GM21528 (cell line): ENCODE measurements around the gene SLC44A5.
"Not testable (repeated sequence)": the region's sequence is repeated elsewhere in the genome, so short reads cannot be mapped to it uniquely, and the experiment has no call there.

Experiments
- ATAC-seq: cut with Tn5 transposase; IDR thresholded peaks from one replicate; pipeline ENCODE4 v1.9.1; 2021; ENCODE audit warnings: mild to moderate bottlenecking, moderate library complexity; ENCODE audit not compliant: unreplicated experiment, low FRiP score

SLC44A5 gene

DNA sequence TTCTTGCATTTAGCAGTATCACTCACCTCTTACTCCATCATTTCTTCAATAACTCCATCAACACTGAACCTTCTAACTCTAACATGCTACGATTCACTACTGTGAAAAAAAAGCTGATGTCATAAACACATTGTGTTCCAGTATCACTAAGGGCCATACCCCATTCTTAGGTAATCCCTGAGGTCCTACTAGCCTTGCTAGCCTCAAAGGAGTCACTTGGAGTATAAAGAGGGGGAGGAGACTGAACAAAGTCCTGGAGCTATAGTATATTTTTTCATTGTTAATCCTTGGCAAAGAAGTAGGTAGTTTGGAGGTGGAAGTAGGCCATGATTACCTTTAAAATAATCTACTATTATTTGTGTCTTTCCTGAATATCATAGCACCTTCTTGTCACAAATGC is at the start of gene SLC44A5:
Gene SLC44A5 (minus strand): TSS at position 101 of the 400 bp plus-strand sequence. CDS start 69,667 bp downstream, outside the sequence.
- no peak for ATAC-seq

DNA sequence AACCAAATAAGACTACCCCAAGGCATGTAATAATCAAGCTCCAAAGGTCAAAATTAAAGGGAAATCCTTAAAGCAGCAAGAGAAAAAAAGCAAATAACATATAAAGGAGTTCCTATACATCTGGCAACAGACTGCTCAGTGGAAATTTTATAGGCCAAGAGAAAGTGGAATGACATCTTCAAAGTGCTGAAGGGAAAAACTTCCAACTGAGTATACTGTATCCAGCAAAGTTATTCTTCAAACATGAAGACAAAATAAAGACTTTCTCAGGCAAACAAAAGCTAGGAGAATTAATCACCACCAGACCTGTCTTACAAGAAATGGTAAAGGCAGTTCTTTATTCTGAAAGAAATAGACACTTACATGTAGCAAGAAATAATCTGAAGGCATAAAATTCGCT is 45.0 kb upstream of the SLC44A5 start:
- no peak for ATAC-seq

DNA sequence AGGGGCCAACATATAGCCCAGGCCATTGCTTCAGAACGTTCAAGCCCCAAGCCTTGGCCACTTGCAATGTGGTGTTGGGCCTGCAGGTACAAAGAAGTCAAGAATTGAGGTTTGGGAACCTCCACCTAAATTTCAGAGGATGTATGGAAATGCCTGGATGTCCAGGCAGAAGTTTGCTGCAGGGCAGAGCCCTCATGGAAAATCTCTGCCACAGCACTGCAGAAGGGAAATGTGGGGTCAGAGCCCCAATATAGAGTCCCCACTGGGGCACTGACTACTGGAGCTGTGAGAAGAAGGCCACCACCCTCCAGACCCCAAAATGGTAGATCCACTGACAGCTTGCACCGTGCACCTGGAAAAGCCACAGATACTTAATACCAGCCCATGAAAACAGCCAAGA is 36.3 kb upstream of the SLC44A5 start:
- not testable (repeated sequence) for ATAC-seq

DNA sequence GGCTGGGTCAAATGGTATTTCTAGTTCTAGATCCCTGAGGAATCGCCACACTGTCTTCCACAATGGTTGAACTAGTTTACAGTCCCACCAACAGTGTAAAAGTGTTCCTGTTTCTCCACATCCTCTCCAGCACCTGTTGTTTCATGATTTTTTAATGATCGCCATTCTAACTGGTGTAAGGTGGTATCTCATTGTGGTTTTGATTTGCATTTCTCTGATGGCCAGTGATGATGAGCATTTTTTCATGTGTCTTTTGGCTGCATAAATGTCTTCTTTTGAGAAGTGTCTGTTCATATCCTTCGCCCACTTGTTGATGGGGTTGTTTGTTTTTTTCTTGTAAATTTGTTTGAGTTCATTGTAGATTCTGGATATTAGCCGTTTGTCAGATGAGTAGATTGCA is 34.2 kb upstream of the SLC44A5 start:
- not testable (repeated sequence) for ATAC-seq

DNA sequence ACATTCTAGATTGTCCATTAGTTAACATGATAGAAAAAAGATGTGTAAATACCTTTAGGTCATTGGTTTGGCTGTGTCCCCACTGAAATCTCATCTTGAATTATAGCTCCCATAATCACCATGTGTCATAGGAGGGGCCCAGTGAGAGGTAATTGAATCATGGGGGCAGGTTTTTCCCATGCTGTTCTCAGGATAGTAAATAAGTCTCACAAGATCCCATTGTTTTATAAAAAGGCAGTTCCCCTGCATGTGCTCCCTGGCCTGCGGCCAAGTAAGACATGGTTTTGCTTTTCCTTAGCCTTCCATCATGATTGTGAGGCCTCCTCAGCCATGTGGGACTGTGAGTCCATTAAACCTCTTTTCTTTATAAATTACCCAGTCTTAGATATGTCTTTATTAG is 32.5 kb upstream of the SLC44A5 start:
- ATAC-seq = no peak

- no peak for ATAC-seq
Observed at GRCh38 chr1:75641325-75641724, 30.4 kb upstream of the SLC44A5 start.

DNA sequence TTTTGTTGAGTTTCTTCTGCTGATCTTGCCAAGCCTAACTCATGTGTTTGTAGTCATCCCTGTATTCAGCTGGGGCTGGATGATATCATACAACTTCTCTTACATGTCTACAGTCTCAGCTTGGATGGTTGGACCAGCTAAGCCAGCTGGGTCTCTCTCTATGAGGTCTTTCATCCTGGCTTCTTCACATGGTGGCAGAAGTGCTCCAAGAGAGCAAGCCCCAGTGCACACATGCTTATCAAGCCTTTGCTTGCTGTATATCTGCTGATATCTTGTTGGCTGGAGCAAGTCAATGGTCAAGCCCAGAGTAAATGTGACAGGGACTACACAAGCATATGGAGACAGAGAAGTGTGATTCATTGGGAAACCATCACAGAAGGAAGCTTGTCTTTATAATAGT is 29.2 kb upstream of the SLC44A5 start:
- no peak for ATAC-seq

GRCh38 chr1:75632350-75632949 is 21.5 kb upstream of the SLC44A5 start:
- ATAC-seq = no peak

GRCh38 chr1:75630998-75631397 is 20.1 kb upstream of the SLC44A5 start:
- no peak for ATAC-seq

DNA sequence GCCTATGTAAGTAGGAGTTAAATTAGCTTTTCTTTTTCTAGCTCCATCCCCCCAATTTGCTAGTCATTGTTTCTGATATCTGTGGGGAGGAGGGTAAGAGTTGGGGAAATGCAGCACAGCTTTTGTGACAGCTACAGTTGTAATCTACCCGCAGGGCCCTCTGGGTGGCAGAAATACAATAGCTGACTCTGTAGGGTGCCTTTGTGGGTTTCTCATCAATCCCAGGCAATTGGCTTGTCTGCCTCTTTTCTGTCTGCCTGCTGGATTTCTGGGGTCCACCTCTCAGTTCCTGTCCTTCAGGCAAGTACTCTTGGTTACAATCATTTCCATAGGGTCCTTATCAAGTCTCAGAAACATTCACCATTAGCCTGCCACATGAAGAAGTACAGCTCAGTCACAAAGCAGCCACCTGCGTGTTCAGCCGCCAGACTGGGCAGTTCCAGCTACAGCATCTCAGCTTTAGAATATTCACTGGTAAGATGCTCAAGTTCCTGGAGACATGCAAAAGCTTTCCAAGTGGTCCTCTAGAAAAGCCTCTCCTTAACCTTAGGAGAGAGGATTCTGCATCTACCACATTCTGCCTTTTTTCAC is 19.2 kb upstream of the SLC44A5 start:
- no peak for ATAC-seq

DNA sequence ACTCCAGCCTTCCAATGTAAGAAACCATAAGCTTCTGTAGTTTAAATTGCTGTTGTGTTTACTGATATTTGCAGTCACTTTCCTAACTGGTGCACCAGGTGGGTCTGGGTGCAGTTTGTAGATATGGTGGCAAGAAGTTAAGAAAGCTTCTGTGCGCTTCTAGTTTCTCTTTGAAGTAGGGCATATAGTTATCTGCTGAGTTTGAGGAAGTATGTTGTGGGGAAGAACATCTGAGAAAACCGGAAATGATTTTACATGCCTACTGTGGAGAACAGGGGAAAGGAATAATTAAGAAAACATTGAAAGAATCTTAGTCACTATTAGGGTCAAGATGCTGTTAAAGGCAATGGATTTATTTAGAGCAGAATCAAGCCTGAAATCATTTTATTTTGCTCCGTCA is 14.9 kb upstream of the SLC44A5 start:
- ATAC-seq = no peak

- no peak for ATAC-seq
Observed at GRCh38 chr1:75618382-75618781, 7.5 kb upstream of the SLC44A5 start.

GRCh38 chr1:75616436-75617433 is 5.8 kb upstream of the SLC44A5 start:
- no peak for ATAC-seq

DNA sequence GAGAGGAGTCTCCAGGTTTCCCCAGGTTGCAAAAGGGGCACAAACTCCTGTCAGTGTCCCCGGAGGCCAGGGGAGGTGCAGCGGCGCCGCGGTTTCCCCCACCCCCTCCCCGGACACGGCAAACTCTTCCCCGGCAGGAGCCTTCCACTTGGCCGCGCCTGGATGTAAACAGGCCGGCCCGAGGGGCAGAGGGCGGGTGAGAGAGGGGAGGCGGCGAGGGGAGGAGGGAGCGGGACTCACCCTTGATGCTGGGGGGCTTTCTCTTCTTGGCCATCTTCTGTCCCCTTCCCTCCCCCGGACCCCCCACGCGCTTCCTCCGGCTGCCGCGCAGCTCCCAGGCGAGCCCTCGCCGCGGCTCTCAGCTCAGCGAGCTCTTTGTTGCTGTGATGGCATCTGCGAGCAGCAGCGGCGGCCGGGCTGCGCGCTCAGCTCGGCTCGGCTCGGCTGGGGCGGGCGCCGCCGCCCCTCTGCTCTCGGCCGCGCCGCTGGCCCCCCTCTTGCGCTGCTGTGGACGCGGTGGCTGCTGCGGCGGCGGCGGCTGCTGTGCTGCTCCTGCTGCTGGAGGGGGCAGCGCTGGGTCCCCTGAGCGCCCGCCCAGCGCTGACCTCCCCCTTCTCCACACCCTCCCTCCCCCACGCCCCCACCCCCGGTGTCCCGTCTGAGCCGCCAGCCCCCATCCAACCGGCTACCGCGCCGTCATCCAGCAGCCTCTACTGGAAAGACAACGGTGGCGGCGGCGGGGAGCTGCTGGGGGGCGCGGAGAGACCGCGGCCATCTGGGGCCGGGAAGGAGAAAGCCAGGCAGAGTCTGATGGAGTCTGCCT is 4.9 kb upstream of the SLC44A5 start:
- no peak for ATAC-seq

- no peak for ATAC-seq
Observed at GRCh38 chr1:75614399-75614756, 3.5 kb upstream of the SLC44A5 start.

DNA sequence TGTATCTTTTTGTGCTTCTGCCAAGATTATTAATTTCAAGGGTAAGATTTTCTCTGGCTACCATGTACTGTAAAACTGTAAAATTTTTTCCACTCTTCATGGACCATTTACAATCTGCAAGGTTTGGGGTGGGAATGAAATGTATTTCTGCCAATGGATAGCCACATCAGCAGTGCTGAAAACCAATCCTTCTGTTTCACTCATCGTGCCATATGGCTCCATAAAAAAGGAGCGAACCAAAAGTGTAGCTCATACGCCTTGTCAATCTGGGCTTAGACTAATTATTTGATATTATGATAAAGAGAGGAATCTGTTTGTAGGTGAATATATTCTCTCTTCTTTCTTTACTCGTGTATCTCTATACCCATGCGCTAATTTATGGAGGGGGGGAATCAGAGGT is 3.0 kb upstream of the SLC44A5 start:
- no peak for ATAC-seq

- ATAC-seq = no peak
Observed at GRCh38 chr1:75612976-75613375, 2.1 kb upstream of the SLC44A5 start.

GRCh38 chr1:75602486-75602885 is 8.4 kb downstream of the SLC44A5 start:
- ATAC-seq = no peak

DNA sequence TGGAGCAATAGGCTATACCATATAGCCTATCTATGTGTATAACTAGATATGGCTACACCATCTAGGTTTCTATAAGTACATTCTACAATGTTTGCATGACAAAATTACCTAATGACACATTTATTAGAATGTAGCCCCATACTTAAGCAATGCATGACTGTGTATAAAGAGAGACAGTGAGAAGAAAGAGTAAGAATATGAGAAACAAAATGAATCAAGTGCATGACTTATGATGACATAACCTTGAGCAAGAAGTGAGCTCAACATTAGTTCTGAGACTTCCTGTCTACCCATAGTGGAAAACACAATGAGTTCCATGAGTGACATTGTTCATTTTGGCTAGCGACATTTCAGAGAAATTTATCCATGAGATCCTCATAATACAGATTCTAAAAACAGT is 10.1 kb downstream of the SLC44A5 start:
- no peak for ATAC-seq

GRCh38 chr1:75594327-75594726 is 16.6 kb downstream of the SLC44A5 start:
- ATAC-seq = no peak

GRCh38 chr1:75593457-75593856 is 17.5 kb downstream of the SLC44A5 start:
- ATAC-seq = not testable (repeated sequence)
